Measurements from ENCODE around the gene LRMDA.

LRMDA gene

DNA sequence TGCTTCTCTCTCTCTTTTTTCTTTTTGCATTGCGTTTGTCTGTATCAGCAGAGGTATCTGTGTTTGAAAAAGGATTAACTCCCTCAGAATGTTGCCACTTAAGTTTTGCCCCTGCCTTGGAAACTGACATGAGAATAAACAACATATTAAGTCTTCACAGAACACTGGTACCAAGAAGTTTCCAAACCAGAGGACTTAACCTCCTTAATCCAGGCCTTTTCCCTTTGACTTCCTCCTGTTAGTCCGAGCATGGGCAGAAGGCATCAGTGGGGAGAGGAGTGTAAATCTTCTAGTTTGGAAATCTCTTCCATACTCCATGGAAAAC is 681.4 kb downstream of the LRMDA start:
- TF ChIP-seq, protein P1, sequence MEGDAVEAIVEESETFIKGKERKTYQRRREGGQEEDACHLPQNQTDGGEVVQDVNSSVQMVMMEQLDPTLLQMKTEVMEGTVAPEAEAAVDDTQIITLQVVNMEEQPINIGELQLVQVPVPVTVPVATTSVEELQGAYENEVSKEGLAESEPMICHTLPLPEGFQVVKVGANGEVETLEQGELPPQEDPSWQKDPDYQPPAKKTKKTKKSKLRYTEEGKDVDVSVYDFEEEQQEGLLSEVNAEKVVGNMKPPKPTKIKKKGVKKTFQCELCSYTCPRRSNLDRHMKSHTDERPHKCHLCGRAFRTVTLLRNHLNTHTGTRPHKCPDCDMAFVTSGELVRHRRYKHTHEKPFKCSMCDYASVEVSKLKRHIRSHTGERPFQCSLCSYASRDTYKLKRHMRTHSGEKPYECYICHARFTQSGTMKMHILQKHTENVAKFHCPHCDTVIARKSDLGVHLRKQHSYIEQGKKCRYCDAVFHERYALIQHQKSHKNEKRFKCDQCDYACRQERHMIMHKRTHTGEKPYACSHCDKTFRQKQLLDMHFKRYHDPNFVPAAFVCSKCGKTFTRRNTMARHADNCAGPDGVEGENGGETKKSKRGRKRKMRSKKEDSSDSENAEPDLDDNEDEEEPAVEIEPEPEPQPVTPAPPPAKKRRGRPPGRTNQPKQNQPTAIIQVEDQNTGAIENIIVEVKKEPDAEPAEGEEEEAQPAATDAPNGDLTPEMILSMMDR (IDR thresholded peaks at IDR 0.05; ENCODE audit: low read depth, low read length), result no peak
- Histone ChIP-seq H3K4me3 (ENCODE audit: low read depth, low read length) (peak overlapping the region; percentile 61), H3K27ac (peak overlapping the region; percentile 61), H3K9me3 (ENCODE audit: severe bottlenecking) (no peaks in the 10 kb centered on the region), H3K27me3 (ENCODE audit: insufficient read depth, low read depth, severe bottlenecking) (no peaks in the 10 kb centered on the region), H3K36me3 (no peaks in the 10 kb centered on the region)
- peak; percentile 14 for DNase-seq

DNA sequence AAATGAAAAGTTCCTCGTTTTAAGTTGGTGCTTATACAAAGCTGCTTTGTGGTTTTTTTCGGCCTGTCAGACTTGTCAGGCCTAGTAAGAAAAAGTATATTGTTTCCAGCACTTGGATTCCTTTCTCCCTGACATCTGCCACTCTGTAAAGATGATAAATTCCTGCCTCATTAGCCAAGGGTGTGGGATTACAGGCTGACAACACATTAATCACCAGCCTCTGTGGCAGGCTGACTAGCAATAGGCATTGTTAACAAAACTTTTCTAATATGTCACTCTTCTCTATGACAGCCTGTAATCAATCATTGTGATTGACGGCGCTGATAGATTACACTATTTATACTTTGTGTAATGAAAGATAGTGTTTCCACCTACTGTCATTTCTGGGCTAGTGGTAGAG is 682.5 kb downstream of the LRMDA start:
- H3K27me3 ChIP-seq (ENCODE audit: insufficient read depth, low read depth, severe bottlenecking), result no peaks in the 10 kb centered on the region
- TF ChIP-seq, protein P1 (IDR thresholded peaks at IDR 0.05; ENCODE audit: low read depth, low read length), result no peak
- no peaks in the 10 kb centered on the region for H3K9me3 ChIP-seq (ENCODE audit: severe bottlenecking)
- peak; percentile 78 for DNase-seq
- H3K27ac ChIP-seq, result peak overlapping the region; percentile 35
- H3K4me3 ChIP-seq (ENCODE audit: low read depth, low read length), result no peak overlapping the region; the same call in 1 of the 2 replicates
- no peaks in the 10 kb centered on the region for H3K36me3 ChIP-seq

DNA sequence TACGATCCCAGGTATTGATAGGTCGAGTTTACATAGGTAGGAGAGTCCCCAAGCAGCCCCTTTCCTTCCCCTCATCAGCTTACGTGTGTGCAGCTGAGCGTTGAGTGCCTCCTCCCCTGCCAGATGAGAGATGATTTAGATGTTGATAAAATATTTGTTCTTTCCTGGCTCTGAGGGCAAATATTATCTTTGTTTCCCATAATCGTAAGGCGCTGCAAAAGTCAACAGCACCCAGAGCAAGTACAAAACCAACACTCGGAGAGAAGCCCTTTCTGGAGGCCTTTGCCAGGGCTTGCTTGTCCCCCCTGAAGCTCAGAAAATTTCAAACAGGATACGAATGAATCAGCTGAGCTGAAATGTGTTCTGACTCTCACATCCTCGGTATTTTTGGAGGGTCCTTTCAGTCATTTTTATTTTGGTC is 683.2 kb downstream of the LRMDA start:
- Histone ChIP-seq H3K27ac (peak overlapping the region; percentile 35), H3K36me3 (no peaks in the 10 kb centered on the region), H3K27me3 (ENCODE audit: insufficient read depth, low read depth, severe bottlenecking) (no peaks in the 10 kb centered on the region), H3K9me3 (ENCODE audit: severe bottlenecking) (no peaks in the 10 kb centered on the region), H3K4me3 (ENCODE audit: low read depth, low read length) (peak overlapping the region; percentile 27; the same call in 1 of the 2 replicates)
- DNase-seq, result peak; percentile 11
- TF ChIP-seq, protein P1 (IDR thresholded peaks at IDR 0.05; ENCODE audit: low read depth, low read length), result no peak

DNA sequence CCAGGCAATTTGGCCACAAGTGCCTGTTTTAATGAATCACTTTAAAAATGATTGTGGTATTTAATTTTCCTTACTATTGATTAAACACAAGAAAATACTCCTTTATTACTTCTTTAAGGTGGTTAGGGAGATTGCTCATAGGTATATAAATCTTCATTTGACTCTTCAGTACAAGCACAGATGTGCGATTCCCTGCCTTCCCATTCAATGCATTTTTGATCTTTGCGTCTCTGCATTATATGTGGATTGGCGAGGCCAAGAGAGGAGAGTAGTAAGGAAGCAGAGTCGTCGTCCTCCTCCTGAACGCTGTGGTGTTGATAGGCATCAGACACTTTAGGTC is 683.7 kb downstream of the LRMDA start:
- no peaks in the 10 kb centered on the region for H3K9me3 ChIP-seq (ENCODE audit: severe bottlenecking)
- DNase-seq, result no peak
- H3K27ac ChIP-seq, result peak overlapping the region; percentile 35
- TF ChIP-seq, protein P1 (IDR thresholded peaks at IDR 0.05; ENCODE audit: low read depth, low read length), result no peak
- H3K36me3 ChIP-seq, result no peaks in the 10 kb centered on the region
- H3K4me3 ChIP-seq (ENCODE audit: low read depth, low read length), result peak overlapping the region; percentile 27
- H3K27me3 ChIP-seq (ENCODE audit: insufficient read depth, low read depth, severe bottlenecking), result no peaks in the 10 kb centered on the region

DNA sequence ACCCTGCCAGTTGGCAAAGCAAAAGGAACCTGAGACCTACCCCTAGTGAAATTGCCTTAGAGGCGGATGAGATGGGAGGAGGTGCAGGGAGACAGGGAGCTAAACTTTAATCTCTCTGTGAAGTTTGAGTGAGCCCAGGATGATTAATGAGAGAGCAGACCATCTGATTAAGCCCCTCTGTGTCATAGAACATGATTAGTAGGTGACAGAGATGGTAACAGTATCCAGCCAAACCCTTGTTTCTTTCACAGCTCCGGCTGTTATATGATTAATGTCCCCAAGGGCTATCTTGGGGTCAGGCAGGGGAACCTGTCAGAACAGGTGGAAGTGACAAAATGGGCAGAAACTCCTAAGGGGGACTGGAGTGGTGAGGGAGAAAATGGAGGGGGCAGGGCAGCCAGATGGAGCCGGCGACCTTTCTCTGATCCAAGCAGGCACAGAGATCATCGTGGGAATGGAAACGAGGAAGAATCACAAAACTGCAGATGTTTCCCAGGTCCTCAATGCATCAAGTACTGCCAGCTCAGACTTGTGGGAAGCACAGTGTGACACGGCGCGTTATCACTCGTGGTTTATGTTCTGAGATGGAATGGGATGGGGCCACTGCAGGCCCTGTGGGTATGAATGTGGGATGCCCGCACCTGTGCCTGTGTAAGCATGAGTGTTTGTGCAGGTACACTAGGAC is 684.2 kb downstream of the LRMDA start:
- Histone ChIP-seq H3K27ac (peak overlapping the region; percentile 46), H3K36me3 (no peaks in the 10 kb centered on the region), H3K9me3 (ENCODE audit: severe bottlenecking) (no peaks in the 10 kb centered on the region), H3K27me3 (ENCODE audit: insufficient read depth, low read depth, severe bottlenecking) (no peaks in the 10 kb centered on the region), H3K4me3 (ENCODE audit: low read depth, low read length) (peak overlapping the region; percentile 27)
- TF ChIP-seq, protein P1 (IDR thresholded peaks at IDR 0.05; ENCODE audit: low read depth, low read length), result no peak
- peak; percentile 93 for DNase-seq

DNA sequence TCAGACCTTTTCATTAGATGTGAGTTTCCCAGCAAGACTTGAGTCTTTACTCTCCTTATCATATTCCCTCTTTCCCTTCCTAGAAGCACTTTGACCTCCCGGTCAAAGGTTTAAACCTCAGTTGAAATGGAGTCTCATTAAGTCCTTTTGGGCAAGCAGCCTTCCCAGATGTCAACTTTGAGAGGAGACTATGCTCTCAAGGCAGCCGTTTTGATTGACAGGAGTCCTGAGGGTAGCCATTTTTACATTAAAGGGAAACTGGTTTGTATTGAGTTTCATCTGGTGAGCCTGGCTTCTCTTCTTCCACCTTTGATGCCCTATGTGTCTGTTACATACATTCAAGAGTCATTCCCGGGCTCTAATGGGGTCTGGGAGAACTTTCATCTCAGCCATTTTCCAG is 685.1 kb downstream of the LRMDA start:
- Histone ChIP-seq H3K9me3 (ENCODE audit: severe bottlenecking) (no peaks in the 10 kb centered on the region), H3K36me3 (no peaks in the 10 kb centered on the region), H3K27me3 (ENCODE audit: insufficient read depth, low read depth, severe bottlenecking) (no peaks in the 10 kb centered on the region), H3K4me3 (ENCODE audit: low read depth, low read length) (no peak overlapping the region), H3K27ac (peak overlapping the region; percentile 46)
- TF ChIP-seq, protein P1 (IDR thresholded peaks at IDR 0.05; ENCODE audit: low read depth, low read length), result no peak
- DNase-seq, result no peak

All from WERI-Rb-1 (cell line).